NCI-H2029 (cell line): ENCODE data around the gene WWP2.
"Not testable (repeated sequence)": the region's sequence is repeated elsewhere in the genome, so short reads cannot be mapped to it uniquely, and the experiment has no call there.

Experiments
- DNase-seq: peaks from one replicate; lab custom pipeline; 2025; lab: John Stamatoyannopoulos, UW

The WWP2 gene

DNA sequence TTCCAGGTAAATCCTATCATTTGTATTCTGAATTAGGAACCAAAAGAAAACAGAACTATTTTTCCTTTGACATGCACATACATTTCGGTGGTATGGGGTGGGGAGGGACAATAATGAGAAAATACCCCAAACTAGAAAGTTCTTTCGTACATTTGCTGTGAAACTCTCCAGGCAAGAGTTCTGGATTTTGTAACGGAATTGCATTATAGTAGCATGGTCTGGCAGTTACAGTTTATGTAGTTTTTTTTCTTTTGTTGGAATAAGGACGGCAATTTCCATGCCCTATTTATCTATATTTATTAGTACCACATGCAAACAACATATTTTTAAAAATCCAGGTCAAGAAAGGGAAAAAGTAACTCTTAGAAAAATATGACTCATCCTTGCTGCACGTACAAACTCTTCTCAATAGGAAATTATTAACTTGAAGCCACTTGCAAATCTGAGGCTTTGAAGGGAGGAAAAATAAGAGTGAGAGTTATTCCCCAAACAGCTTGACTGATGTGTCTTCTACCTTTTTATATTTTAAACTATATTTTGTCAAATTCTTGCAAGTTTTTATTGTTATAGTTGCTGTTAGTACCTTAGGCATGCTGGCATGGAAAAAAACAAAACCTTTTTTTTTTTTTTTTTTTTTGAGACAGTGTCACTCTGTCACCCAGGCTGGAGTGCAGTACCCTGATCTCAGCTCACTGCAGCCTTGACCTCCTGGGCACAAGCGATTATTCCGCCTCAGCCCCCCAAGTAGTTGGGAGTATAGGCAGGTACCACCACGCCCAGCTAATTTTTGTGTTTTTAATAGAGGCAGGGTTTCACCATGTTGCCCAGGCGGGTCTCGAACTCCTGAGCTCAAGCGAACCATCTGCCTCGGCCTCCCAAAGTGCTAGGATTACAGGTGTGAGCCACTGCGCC lies 69.3 kb downstream of the WWP2 start:
- DNase-seq, result no peak

DNA sequence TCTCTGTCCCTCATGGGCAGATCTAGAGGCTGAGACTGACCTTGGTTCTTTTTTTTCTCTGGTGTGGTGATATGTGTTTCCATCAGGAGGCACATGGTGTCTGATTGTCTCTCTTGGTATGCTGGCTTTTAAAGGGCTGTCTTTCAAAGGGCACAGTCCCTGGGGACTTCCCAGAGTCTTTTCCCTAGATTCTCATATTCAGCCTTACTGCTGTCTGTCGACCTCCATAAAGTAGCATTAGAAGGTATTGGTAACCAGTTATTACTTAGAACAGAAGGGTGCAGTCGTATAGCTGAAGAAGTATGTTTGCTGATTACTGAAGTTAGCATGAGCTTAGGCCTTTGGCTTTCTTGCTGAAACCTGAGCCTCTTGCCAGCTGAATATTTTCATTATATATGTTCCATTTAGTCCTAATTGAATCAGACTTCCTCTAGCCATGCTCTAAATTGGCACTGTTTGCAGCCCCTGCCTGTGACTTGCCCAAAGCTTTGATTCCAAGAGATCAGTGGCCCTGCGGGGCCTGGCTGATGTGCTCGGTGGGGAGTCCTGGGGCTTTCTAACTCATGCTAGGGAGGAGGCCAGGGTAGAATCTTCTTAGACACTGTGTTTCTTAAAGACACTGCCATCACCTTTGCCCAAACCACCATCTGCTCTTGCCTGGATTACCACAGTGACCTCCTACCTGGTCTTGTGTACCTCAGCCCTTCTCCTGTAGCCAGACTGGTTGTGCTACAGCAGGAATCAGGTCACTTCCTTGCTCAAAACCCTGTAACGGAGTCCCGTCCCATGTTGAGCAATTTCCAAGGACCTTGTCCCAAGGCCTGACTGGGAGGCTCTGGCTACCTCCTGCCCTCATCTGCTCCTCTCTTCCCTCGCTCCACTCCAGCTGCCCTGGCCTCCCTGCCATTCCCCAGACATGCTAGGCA lies 71.5 kb downstream of the WWP2 start:
- DNase-seq, result no peak

DNA sequence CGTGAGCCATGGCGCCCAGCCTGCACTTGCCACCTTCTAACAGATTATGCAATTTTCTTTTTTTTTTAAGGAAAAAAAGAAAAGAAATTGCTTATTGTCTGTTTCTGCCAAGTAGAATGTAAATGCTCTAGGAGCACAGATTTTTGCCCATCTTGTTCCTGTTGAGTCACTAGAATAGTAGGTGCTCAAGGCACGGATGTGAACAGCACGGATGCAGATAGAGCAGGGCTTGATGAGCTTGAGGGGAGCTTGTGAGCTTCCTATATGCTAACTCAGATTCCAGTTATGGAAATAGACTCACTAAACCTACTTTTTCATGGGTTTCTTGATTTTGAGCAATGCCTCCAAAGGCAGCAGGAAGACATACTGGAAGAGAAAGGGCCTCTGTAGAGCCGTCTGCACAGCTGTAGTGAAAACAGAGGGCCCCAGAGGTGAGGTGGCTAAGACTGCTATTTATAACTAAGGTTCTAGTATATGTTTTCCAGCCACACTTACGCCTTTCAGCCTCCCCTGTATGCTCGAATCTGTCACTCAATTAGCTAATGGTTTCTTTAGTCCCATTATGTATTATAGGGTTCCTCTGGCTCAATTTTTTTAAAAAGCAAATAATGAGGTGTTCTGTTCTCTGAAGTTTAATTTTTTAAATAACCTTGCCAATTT lies 72.8 kb downstream of the WWP2 start:
- DNase-seq, result no peak

DNA sequence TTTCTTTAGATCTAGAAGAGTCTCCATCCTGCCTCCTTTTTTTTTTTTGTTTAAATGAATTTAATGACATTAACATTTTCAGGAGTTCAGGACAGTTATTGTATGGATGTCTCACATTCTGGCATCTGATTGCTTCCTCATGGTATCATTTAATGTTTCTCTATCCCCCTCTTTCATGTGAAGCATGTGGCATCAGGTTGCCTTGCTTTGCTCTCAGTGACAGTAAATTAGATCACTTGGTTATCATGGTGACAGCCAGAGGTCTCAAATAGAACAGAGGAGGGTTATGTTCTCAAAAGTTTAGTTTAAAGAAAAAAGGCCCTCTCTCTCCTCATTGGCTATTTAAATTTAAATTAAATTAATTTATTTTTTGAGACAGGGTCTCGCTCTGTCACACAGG lies 74.1 kb downstream of the WWP2 start:
- no peak for DNase-seq

DNA sequence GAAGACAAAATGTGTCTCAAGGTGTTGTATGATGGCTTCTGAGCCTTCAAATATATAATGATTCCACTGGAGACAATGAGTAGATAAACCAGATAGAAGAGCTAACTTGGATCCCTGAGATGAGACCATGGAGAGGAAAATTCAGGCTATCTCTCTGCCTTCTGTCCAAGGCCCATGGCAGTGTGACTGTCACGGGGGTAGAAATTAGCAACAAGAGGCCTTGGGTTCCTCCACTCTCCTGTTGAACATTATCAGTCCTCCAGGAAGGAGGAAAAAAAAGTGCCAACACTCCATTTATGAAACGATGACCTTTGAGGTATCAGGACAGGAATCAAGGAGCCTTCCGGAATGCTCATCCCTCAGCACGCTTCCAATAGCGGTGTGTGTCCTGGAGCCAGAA lies 75.2 kb downstream of the WWP2 start:
- no peak for DNase-seq

DNA sequence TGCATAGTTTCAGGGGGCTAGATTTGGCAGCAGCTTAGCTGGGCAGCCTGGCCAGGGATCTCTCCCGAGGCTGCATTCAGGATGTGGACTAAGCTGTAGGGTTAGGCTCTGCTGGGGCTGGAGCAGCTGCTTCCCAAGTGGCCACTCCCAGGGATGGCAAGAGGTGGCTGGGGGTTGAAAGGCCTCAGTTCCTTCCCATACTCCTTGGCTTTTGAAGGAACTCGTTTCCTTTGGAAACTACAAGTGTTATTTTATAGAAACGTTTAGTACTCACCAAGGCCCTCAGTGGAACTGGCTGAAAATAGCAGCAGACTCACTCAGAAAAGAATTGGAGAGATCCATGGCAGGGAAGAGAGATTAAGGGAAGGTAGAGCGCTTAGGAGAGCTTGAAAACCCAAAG lies 76.4 kb downstream of the WWP2 start:
- DNase-seq, result no peak

DNA sequence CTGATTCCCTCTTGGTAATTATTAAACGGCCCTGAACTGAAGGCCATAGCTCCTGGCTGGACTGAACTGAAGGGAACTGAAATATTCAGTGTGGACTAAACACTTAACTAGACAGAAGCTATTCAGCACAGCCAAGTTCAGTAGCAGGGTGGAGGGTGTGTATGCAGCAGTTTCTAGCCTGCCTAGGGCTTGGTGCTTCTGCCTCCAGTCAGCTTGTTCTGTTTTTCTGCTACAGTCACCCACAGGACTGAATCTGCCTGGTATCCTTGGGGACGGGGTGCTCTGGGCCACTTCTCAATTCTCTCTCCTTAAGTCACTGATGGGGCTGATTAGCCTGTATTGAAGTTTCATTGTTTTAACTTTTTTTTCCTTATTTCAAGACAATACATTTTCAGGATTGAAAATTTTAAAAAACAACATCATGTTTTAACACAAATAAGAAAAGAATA lies 77.1 kb downstream of the WWP2 start:
- DNase-seq, result no peak

DNA sequence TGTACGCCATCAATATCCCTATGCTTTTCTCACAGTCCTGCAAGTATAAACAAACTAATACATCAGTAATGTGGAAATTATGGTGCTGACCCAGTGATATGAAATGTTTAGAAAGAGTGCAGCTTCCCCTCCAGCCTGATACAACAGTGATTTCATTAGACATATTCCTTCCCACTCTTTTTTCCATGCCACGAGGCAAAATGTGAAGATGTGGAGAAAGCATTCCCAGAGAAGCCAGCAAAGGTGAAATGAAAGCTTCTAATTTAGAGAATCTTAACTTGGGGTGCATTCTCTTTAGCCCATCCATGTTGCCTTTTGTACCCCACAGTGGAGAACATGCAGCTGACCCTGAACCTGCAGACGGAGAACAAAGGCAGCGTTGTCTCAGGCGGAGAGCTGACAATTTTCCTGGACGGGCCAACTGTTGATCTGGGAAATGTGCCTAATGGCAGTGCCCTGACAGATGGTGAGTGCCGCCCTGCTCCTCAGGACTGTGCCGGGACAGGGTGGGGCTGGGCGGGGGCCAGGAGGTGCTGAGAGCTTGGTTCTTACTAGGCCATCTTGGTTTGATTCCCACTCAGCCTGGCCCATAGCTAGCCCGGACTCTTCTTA lies 77.8 kb downstream of the WWP2 start:
- no peak for DNase-seq

DNA sequence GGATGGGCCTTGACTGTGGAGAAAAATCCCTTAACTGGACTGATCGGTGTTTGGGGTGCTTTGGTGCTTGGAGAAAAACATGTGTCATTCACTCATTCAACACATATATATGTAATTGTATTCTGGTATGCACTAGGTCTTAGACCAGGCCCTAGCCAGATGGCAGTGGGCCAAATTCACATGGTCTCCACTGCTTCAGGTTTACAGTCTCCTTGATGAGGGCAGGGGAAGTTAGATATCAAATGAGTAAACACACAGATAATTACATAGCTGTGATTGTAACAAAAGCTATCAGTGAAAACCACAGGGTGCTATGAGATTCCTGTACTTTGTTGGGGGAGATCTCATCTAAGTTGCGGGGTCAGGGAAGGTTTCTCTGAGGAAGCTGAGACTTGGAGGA lies 78.8 kb downstream of the WWP2 start:
- DNase-seq, result no peak

DNA sequence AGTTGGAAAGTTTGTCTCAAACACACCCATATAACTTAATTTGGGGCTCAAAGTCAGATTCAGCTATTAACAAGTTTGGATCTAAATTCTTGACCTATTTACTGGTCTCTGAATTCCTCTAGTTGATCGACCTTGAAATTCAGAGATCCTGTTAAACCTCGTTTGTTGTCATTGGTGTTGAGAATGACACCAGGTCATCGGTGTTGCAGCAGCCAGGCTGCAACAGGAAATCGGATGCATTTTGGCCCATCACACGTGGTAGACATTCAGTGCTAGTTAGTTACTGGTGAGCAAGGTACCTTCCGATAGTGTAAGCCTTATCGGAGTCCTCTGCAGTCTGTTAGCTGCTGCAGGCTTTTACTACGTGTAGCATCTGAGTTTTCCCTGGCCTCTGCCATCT lies 82.3 kb downstream of the WWP2 start:
- no peak for DNase-seq

DNA sequence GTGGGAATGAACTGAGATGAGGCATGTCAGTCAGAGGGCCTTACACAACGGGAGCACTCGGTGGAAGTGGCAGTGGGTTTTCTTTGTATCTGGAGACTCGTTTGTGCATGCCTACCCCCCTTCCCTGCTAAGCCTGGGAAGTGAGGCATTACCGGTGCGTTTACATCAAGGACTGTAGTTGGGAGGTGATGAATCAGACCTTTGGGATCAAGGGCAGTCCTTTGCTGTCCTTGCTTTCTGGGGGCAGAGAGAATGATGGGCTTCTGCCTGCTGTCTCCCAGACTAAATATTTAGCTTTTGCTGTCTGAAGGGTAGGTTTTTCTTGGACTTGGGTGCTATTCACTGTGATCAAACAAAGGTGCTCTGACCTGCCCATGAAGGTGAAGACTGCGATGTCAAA lies 83.0 kb downstream of the WWP2 start:
- DNase-seq, result no peak

DNA sequence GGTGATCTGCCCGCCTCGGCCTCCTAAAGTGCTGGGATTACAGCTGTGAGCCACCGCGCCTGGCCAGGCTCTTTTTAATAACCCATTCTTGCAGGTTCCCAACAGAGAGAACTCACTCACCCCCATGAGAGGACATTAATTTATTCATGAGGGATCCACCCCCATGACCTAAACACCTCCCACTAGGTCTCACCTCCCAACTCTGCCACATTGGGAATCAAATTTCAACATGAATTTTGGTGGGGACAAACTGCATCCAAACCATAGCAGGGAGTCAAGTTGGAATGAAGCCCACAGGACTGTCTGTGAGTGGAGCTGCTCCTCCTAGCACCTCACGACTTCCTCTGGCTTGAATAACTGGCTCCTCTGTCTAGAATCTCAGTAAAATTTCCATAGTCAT lies 85.5 kb downstream of the WWP2 start:
- no peak for DNase-seq

DNA sequence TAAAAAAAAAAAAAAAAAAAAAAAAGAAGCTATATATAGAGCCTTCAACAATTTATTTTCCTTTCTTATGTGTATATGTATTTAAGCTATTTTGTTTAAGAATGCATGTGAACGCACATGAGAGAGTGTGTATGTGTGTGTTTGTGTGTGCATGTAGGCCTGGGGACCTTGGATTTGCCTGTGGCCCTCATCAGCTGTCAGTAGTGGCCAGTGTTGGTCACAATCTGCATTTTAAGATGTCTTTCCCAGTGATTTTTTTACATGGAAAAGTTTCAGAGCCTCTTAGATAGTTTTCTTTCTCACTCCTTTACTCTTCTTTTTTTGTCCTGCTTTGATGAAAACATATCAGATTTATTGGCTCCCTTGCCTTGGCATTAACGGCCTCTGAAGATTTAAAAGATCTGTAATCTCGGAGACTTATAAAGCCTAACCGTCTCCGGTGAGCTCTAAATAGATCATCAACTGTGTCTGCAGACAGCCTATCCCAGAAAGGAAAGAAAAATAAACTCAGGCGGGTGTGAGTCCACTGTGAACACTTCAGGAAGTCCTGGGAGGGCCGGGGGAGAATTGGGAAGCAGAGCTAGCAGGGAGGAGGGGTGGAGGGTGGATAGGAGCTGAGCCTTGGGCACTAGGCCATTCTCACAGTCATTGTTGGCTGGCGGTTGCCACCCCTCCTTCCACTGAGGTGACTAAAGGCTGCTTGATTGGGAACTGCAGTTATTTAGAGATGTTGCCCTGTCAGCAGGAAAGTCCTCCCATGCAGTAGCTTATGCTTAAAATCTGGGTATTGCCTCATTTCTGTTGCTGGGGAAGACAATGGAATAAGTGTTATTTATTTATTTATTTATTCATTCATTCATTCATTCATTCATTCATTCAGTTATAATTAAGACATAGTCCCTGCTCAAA lies 86.8 kb downstream of the WWP2 start:
- no peak for DNase-seq

DNA sequence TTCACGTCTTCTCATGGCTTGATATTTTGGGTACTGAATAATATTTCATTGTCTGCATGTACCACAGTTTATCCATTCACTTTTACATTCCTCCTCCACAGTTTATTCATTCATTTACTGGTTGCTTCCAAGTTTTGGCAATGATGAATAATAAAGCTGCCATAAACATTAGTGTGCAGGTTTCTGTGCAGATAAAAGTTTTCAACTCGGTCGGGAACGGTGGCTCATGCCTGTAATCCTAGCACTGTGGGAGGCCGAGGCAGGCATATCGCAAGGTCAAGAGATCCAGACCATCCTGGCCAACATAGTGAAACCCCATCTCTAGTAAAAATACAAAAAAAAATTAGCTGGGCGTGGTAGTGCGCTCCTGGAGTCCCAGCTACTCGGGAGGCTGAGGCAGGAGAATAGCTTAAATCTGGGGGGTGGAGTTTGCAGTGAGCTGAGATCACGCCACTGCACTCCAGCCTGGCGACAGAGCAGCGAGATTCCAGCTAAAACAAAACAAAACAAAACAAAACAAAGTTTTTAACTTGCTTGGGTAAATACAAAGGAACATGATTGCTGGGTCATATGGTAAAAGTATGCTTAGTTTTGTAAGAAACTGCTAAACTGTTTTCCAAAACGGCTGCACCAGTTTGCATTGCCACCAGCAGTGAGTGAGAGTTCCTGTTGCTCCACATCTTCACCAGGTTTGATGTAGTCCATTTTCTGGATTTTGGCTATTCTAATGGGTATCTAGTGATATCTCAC lies 89.5 kb downstream of the WWP2 start:
- no peak for DNase-seq

DNA sequence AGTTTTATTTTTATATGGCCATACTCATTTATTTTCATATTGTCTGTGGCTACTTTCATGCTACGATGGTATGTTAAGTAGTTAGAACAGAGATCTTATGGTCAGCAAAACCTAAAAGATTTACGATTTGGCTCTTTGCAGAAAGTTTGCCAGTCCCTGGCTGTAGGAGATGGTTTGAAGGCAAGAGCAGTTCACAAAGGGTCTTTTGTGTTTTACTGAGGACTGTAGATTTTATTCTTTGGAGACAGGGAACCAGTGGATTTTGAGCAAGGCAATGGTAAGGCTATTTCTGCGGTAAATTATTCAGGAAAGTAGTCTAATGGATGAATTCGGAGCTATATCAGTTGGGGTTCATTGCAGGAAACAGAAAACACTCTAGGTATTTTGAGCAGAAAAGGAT lies 90.7 kb downstream of the WWP2 start:
- DNase-seq, result no peak

DNA sequence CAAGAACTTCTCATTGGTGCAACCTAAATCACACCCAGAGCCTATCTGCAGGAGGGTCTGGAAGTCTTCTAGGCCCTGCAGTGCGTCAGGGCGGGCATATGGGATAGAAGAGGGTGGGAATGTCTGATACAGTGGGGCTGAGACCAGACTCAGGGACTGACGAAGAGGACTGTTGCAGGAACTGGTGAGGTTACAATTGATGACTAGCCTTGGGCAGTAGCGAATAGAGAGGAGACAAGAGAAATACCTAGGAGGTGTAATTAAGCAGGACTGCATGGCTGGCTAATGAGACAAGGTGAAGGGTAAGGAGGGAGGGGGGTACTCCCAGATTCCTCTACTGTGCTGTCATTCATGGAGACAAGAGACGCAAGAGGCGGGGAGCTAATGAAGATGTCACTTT lies 91.3 kb downstream of the WWP2 start:
- DNase-seq, result no peak

DNA sequence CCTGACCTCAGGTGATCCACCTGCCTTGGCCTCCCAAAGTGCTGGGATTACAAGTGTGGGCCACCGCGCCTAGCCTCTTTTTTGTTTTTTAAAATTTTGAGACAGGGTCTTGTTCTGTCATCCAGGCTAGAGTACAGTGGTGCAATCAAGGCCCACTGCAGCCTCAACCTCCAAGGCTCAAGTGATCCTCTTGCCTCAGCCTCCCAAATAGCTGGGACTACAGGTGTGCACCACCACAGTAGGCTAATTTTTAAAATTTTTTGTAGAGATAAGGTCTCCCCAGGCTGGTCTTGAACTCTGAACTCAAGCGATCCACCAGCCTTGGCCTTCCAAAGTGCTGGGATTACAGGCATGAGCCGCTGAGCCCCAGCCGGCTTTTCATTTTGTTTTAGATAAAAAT lies 92.6 kb downstream of the WWP2 start:
- not testable (repeated sequence) for DNase-seq

DNA sequence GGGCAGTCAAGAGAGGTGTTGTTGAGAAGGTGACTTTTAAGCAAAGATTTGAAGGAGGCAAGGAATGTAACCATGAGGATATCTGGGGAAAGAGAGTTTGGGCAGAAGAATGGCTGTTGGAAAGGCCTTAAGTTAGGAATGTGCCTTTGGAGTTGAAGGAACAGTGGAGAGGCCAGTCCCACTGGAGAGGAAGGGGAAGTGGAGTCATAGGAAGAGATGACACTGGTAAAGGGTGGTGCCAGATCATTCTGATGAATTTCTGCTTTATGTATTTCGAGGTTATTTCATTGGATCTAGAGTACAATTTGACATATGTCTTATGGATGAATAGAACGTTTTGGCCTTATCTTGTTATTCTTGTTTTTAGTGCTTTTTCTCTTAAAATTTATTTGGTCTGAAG lies 93.5 kb downstream of the WWP2 start:
- no peak for DNase-seq

DNA sequence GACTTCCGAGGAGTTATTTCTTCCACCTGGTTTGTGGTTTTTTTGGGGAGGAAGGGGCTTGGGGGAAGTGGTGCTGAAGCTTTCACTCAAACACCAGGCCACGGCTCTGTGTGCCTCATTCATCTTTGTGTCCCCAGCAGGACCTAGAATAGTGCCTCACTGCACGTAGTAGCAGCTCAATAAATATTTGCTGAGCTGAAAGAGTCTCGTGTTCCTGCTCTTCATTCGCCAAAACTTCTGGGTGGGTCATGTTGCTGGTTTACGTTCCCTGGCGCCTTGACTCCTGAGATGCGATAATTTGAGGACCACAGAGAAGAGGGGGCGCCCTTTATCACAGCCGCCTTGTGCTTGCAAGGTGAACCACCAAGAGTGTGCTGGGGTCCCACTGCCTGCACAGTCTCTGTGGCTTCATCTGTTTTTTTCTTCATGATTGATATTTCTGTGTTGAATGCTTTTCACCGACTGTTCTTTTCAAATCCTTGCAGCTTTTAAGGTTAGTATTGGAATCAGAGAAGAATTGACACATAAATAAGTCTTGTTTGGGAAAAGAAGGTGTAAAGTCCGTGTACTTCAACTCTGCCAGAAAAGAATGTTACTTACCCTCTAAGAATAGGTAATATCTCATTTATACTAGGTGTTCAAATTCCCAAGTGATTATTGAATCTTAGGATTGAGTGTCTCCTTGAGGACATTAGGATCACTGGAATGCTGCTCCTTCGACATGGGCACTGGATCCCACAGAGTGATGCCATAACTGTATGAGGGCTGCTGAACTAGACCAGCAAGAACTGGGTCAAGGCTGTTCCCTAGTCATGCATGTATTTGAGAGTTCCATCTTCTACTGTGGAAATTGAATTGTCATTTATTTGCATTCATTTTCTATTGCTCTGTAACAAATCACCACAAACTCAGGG lies 96.3 kb downstream of the WWP2 start:
- DNase-seq, result no peak
